ENCODE measurements around the gene NUP210L. TPM values are rescaled to one million over a fixed set of nuclear protein-coding genes. Genes with fewer than 3 reads are reported as not detected.

The NUP210L gene
- total RNA-seq, 1 donor from 2014 or later, result 0.04 TPM

Small RNA genes within 50 kb of the gene (microRNA-seq; reads per million reads assigned to microRNA genes)
- gene MIR190B, result 20.8 reads per million, percentile 44 among the genes with 10 or more reads in this experiment
- gene MIR5698, result not detected
- 1.5 reads per million for gene MIR6737

Other genes starting within 250 kb of the NUP210L start
- 77.2 to 83.3 TPM (median 77.3 TPM) in 3 replicates for gene GATAD2B, start 232.1 kb downstream of the NUP210L start, total RNA-seq
- 57.3 to 63.1 TPM (median 58.0 TPM) in 3 replicates for gene DENND4B, start 208.4 kb downstream of the NUP210L start, total RNA-seq
- 45.5 to 47.1 TPM (median 45.9 TPM) in 3 replicates for gene CRTC2, start 196.5 kb downstream of the NUP210L start, total RNA-seq
- gene SLC39A1, start 191.5 kb downstream of the NUP210L start, total RNA-seq, result 73.3 to 76.3 TPM (median 73.9 TPM) in 3 replicates
- gene CREB3L4, start 187.2 kb downstream of the NUP210L start, total RNA-seq, result 29.9 to 33.1 TPM (median 31.1 TPM) in 3 replicates
- 67.6 to 74.1 TPM (median 72.1 TPM) in 3 replicates for gene JTB, start 177.4 kb downstream of the NUP210L start, total RNA-seq
- 87.7 to 92.0 TPM (median 90.2 TPM) in 3 replicates for gene RAB13, start 168.7 kb downstream of the NUP210L start, total RNA-seq
- 2,145 to 2,266 TPM (median 2,211 TPM) in 3 replicates for gene RPS27, start 164.3 kb downstream of the NUP210L start, total RNA-seq
- 194 to 208 TPM (median 197 TPM) in 3 replicates for gene TPM3, start 37.0 kb upstream of the NUP210L start, total RNA-seq
- gene CFAP141, start 51.3 kb upstream of the NUP210L start, total RNA-seq, result not detected in 3 replicates
- gene UBAP2L, start 65.9 kb upstream of the NUP210L start, total RNA-seq, result 265 to 283 TPM (median 271 TPM) in 3 replicates
- gene HAX1, start 117.6 kb upstream of the NUP210L start, total RNA-seq, result 34.7 to 38.3 TPM (median 36.8 TPM) in 3 replicates
- 0.57 to 1.00 TPM (median 0.60 TPM) in 3 replicates for gene AQP10, start 166.0 kb upstream of the NUP210L start, total RNA-seq
- 37.5 to 38.8 TPM (median 38.6 TPM) in 3 replicates for gene ATP8B2, start 170.5 kb upstream of the NUP210L start, total RNA-seq

Data from mesothelial cell of epicardium (in vitro differentiated cells).